WERI-Rb-1 (cell line): ENCODE measurements around the gene MLC1.

ENCODE experiments used
- DNase-seq: peaks from one replicate; pipeline ENCODE4 v3.0.0-alpha.2; 2020
- H3K27ac ChIP-seq: fragments of 250-450 bp; sonication (Bioruptor Pico); 2 replicates; pipeline ENCODE4 v1.5.1; 2020; ENCODE audit warnings: mild to moderate bottlenecking, moderate library complexity
- H3K27me3 ChIP-seq: fragments of 250-450 bp; sonication (Bioruptor Pico); 2 replicates; pipeline ENCODE4 v1.5.1; 2021; ENCODE audit warnings: mild to moderate bottlenecking, low read depth, moderate library complexity; ENCODE audit not compliant: insufficient read depth, severe bottlenecking
- H3K36me3 ChIP-seq: fragments of 250-450 bp; sonication (Bioruptor Pico); 2 replicates; pipeline ENCODE4 v1.5.1; 2020; ENCODE audit warnings: mild to moderate bottlenecking, moderate library complexity
- H3K4me3 ChIP-seq: 2 replicates; pipeline ENCODE4 v1.5.1; 2011; ENCODE audit warnings: low read depth, mild to moderate bottlenecking, control low read depth, low read length
- H3K9me3 ChIP-seq: fragments of 250-450 bp; sonication (Bioruptor Pico); 2 replicates; pipeline ENCODE4 v1.5.1; 2021; ENCODE audit warnings: mild to moderate bottlenecking, moderate library complexity; ENCODE audit not compliant: severe bottlenecking
- CTCF ChIP-seq: IDR thresholded peaks from 2 replicates; pipeline ENCODE4 v1.5.1; 2011; ENCODE audit warnings: low read depth, mild to moderate bottlenecking, control low read depth, inconsistent platforms, low read length

Gene MLC1

GRCh38 chr22:50051930-50052329, 33.3 kb downstream of the MLC1 start:
- Histone ChIP-seq H3K27ac (no peak overlapping the region), H3K4me3 (no peak overlapping the region), H3K36me3 (no peaks in the 10 kb centered on the region), H3K27me3 (no peaks in the 10 kb centered on the region), H3K9me3 (no peaks in the 10 kb centered on the region)
- DNase-seq = no peak
- TF ChIP-seq CTCF = no peak

GRCh38 chr22:50049299-50050195, 35.7 kb downstream of the MLC1 start:
- H3K4me3 ChIP-seq = no peak overlapping the region
- DNase-seq = no peak
- no peaks in the 10 kb centered on the region for H3K36me3 ChIP-seq
- H3K9me3 ChIP-seq = no peaks in the 10 kb centered on the region
- no peaks in the 10 kb centered on the region for H3K27me3 ChIP-seq
- no peak overlapping the region for H3K27ac ChIP-seq
- TF ChIP-seq CTCF = no peak

- TF ChIP-seq CTCF = no peak
Measured at GRCh38 chr22:50048836-50049235, 36.4 kb downstream of the MLC1 start.

GRCh38 chr22:50048061-50048765, 37.0 kb downstream of the MLC1 start:
- Histone ChIP-seq H3K36me3 (no peaks in the 10 kb centered on the region), H3K27me3 (no peaks in the 10 kb centered on the region), H3K27ac (no peak overlapping the region), H3K9me3 (no peaks in the 10 kb centered on the region), H3K4me3 (no peak overlapping the region)
- no peak for DNase-seq
- no peak for TF ChIP-seq CTCF

More at GRCh38 chr22:50048836-50049235, 36.4 kb downstream of the MLC1 start:
- Histone ChIP-seq H3K4me3 (no peak overlapping the region), H3K27ac (no peak overlapping the region), H3K36me3 (no peaks in the 10 kb centered on the region), H3K27me3 (no peaks in the 10 kb centered on the region), H3K9me3 (no peaks in the 10 kb centered on the region)
- no peak for DNase-seq

GRCh38 chr22:50047346-50047745, 37.9 kb downstream of the MLC1 start:
- no peak overlapping the region for H3K4me3 ChIP-seq

More at GRCh38 chr22:50047346-50047745, 37.9 kb downstream of the MLC1 start:
- DNase-seq = no peak
- H3K9me3 ChIP-seq = no peaks in the 10 kb centered on the region
- TF ChIP-seq CTCF = no peak
- no peak overlapping the region for H3K27ac ChIP-seq
- no peaks in the 10 kb centered on the region for H3K36me3 ChIP-seq
- no peaks in the 10 kb centered on the region for H3K27me3 ChIP-seq
